Measurements from ENCODE around the gene ORAI1.
A peak's percentile ranks its signal among the peaks of the same experiment; 100 is the strongest.
"Not testable (repeated sequence)": the region's sequence is repeated elsewhere in the genome, so short reads cannot be mapped to it uniquely, and the experiment has no call there.

ORAI1 gene

DNA sequence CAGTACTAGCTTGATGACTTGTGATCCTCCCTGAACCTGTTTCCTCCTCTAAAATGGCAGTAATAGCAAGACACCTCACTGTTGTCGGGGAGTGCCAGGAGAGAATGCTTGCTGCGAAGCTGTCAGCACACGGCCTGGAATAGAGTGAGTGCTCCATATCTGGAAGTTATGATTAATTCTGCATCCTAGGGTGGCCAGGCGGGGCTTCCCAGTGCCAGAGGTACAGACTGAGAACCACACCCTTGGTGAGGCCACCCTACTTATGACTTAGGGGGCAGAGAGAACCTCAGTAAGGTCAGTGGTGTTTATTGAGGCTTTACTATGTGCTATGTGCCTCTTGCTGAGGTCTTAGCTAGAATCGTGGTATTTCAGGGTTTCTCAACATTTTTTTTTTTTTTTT lies 23.0 kb downstream of the ORAI1 start:
- no peak for DNase-seq (ENCODE audit: low read depth in 2 of 2)

DNA sequence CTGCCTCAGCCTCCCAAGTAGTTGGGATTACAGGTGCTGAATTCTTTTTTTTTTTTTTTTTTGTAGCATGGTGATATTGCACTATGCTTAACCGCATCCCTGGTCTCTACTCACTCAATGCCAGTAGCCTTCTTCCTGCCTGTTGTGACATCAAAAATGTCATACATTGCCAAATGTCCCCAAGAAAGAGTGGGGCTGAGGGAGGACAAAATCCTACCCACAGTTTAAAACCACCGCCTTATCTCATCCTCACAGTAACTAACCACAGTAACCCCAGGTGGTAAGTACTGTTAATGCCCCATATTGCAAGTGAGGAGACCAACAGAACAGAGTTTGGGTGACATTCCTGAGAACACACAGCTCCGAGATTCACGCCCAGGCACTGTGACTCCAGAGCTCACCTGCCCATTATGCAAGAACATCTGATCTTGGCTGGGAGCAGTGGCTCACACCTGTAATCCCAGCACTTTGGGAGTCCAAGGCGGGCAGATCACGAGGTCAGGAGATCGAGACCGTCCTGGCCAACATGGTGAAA lies 23.6 kb downstream of the ORAI1 start:
- no peak for DNase-seq (ENCODE audit: low read depth in 2 of 2)

DNA sequence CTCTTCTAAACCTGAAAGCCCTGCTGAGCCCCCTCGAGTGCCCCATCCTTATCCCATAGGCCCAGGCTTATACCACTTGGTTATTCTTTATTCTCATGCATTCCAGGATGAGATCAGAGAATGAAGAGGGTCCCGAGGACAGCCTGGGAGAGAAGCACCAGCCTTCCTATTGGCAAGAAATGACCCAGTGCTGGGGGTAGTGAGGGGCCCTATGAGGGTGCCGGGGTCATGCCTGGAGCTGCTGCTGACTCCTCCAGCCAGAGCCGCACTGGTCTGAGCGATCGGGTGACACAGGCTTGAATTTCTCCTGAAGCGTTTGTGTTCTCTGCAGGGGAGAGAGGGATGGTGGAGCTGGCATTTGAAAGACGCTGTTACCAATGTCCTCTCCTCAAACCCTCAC lies 25.0 kb downstream of the ORAI1 start:
- no peak for DNase-seq (ENCODE audit: low read depth in 2 of 2)

DNA sequence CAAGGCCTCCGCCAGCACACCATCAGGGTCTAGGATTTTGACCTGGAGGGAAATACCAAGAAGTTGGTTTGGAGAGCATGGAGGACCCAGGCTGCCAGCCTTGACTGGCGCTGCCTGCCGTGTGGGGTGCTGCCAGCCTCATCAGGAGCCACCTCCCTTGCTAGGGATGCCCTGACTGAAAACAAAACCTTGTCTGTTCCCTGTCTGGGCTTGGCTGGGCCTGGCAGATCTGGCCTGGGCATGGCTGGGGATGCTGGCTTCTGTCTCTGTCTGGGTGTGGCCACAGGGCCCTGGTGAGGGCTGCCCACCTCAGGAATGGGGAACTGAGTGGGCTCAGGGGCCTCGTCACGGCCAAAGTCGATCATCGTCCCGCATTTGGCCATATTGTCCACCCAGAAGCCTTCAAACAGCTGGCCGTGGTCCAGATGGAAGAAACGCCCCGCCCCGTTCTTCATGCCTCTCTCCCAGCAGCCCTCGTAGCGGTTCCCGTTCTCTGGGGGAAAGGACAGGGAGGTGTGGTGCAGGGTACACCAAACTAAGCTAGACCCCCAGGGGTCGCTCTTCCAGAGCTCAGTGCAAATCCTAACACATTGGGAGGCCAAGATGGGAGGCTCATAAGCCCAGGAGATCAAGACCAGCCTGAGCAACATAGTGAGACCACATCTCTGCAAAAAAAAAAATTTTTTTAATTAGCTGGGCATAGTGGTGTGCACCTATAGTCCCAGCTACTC lies 26.6 kb downstream of the ORAI1 start:
- no peak for DNase-seq (ENCODE audit: low read depth in 2 of 2)

DNA sequence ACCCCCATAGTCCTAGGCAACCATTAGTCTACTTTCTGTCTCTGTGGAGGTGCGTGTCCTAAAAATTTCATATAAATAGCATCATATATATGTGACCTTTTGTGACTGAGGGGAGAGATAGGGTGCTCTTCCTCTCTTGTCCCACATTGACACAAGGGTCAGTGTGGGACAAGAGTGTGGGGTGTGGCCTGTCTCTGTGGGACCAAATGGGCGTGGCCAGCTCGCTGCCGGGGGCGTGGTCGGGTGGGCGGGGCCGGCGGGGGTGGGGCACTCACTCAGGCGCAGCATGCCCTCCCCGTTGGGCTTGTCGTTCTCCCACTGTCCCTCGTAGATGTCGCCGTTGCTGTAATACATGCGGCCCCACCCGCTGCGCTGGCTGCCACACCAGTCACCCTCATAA lies 27.7 kb downstream of the ORAI1 start:
- no peak for DNase-seq (ENCODE audit: low read depth in 2 of 2)

DNA sequence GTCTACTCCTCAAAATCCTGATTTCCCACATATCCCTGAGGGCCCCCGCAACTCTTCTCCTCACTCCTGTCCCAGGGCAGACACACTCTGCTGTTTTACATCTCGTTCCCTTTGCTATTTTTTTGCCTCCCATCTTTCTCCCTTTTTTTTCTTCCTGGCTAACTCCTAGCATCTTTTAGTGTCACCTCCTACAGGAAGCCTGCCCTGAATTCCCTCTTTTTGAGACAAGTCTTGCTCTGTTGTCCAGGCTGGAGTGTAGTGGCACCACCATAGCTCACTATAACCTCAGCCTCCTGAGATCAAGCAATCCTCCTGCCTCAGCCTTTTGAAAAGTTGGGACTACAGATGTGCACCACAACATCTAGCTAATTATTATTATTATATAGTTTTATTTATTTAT lies 29.8 kb downstream of the ORAI1 start:
- no peak for DNase-seq (ENCODE audit: low read depth in 2 of 2)

DNA sequence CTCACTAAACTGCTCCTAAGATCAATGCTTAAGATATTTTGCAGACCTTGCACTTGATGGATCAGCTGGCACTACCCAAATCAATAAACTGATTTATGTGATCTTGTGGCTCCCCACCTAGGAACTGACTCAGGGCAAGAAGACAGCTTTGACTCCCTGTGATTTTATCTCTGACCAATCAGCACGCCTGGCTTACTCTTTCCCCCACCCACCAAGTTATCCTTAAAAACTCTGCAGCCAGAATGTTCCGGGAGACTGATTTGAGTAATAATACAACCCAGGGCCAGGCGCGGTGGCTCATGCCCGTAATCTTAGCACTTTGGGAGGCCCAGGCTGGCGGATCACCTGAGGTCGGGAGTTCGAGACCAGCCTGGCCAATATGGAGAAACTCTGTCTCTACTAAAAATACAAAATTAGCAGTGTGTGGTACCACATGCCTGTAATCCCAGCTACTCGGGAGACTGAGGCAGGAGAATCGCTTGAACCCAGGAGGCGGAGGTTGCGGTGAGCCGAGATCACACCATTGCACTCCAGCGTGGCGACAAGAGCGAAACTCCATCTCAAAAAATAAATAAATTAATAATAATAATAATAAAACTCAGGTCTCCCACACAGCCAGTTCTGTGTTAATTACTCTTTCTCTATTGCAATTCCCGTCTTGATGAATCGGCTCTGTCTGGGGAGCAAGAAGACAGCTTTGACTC lies 31.1 kb downstream of the ORAI1 start:
- no peak for DNase-seq (ENCODE audit: low read depth in 2 of 2)

DNA sequence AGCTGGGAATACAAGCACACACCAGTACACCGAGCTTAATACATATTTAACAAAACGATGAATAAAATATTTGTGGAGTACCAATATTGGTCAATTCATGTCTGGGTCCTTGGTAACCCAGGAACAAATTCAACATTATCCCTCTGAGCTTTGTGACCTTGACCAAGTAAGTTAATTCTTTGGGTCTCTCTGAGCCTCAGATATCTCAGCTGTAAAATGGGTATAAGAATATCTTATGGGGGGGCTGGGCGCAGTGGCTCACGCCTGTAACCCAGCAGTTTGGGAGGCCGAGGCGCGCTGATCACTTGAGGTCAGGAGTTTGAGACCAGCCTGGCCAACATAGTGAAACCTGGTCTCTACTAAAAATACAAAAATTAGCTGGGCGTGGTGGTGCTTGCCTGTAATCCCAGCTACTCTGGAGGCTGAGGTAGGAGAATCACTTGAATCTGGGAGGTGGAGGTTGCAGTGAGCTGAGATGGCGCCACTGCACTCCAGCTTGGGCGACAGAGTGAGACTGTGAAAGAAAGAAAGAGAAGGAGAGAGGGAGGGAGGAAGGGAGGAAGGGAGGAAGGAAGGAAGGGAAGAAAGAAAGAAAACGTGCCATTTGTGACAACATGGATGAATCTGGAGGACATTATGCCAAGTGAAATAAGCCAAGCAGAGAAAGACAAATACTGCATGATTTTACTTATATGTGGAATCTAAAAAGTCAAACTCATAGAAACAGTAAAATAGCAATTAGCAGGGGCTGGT lies 35.2 kb downstream of the ORAI1 start:
- DNase-seq (ENCODE audit: low read depth in 2 of 2): not testable (repeated sequence)

DNA sequence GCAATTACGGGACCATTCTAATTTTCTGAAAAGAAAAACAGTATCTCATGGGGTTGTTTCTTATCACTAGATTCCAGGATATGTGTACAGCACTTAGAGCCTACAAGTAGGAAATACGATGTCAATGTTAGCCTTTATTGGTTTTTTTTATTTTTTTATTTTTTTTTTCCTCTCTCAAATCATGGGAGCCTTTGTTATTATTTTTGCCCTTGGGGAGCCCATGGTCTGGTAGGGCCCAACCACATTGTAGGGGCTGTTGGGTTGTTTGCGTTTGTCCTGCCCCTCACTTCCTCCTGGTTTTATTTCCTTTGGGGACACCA lies 37.2 kb downstream of the ORAI1 start:
- no peak for DNase-seq (ENCODE audit: low read depth in 2 of 2)

DNA sequence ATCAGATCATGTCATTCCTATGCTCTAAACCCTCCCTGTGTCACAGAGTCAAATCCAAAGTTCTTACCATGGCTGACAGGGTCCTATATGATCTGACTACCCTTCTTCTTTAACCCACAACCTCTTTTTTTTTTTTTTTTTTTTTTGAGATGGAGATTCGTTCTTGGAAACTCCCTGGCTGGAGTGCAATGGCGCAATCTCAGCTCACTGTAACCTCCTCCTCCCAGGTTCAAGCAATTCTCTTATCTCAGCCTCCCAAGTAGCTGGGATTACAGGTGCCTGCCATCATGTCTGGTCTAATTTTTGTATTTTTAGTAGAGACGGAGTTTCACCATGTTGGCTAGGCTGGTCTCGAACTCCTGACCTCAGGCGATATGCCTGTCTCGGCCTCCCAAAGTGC lies 40.5 kb downstream of the ORAI1 start:
- DNase-seq (ENCODE audit: low read depth in 2 of 2): not testable (repeated sequence)

DNA sequence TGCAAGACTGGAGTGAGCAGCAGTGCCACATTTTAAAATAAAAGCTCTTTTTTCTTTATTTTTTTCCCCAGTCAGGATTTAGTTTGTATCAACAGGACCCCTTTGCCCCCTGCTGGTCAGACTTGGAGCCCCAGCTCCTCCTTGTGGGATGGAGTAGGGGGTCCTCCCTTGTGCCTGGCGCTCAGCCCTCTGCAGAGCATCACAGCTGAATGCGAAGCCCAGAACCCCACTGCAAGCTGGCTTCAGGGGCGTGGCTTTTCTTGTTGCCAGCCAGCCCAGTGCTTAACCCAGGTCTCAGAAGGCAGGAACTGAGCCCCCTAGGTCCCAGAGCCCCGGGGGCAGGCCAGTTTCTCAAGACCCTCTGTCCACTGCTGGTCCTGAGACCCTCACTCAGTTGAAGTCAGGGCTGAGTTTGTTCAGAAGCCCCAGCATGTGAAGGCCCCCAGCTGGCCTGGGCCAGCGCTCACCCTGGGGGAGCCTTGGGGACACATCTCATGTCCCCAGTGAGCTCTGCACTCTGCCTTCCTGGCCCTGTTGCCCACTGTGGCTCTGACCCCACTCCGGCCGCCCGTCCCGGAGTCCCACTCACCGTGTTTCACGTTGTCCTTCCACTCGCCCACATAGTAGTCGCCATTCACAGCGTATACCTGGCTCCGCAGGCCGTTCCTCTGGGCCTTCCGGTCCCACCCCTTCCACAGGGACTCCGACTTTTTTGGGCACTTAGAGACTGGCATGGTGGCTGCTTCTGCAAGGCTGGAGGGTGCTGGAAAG lies 42.6 kb downstream of the ORAI1 start:
- peak; percentile 32 to 47 for DNase-seq (ENCODE audit: low read depth in 2 of 2)

DNA sequence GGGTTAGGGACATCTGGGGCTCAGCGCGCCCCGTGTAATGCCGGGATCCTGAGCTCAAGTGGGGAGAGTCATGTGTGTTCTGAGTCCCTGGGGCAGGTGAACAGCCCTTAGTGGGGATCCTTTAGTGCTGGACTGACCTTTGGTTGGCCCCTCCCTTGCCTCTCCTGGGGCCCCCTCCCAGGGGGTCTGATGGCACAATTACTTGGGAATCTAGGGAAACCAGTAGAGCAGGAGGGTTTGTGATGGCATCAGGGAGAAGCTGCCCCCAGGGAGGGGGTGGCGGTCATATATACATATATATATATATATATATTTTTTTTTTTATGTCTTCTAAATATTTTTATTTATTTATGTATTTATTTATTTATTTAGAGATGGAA lies 43.2 kb downstream of the ORAI1 start, which contains the start of gene MORN3:
MORN3 (minus strand) TSS at position 134 of the 380 bp plus-strand sequence. CDS start 171 bp downstream, outside the sequence.
- DNase-seq (ENCODE audit: low read depth in 2 of 2): no peak

DNA sequence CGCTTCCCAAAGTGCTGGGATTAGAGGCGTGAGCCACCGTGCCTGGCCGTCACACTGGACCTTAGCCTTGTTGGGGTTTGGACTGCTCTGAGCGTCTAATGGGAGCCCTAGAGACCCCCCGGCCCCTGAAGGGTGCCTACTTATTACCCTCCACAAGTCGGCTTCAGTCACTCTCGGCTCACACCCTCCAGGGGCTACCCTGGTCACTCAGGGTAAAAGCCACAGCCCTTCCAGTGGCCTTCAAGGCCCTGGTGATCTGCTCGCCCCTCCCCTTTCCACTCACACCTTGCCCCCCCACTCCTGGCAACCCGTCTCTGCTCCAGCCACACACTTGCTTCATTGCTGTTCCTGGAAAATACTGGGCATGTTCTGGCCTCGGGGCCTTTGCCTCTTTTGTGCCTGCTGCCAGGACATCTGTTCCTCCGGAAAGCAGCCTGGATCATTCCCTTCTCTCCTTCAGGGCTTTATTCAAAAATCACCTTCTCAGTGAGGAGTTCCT lies 46.7 kb downstream of the ORAI1 start:
- no peak for DNase-seq (ENCODE audit: low read depth in 2 of 2)

DNA sequence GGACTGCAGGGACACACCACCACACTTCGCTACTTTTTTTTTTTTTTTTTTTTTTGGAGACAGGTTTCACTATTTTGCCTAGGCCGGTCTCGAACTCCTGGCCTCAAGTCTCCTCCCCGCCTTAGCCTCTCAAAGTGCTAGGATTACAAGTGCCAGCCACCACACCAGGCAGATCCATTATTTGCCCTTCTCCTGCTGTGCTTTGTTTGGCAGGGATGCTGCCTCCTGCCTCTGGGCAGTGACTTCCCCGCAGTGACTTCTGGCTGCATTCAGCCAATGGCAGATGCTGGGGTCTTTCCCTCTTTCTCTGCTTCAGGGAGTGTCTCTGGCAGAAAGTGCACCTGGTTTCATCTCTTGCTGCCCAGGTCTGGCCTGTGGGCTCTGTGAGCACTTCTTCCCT lies 49.9 kb downstream of the ORAI1 start:
- DNase-seq (ENCODE audit: low read depth in 2 of 2): no peak

DNA sequence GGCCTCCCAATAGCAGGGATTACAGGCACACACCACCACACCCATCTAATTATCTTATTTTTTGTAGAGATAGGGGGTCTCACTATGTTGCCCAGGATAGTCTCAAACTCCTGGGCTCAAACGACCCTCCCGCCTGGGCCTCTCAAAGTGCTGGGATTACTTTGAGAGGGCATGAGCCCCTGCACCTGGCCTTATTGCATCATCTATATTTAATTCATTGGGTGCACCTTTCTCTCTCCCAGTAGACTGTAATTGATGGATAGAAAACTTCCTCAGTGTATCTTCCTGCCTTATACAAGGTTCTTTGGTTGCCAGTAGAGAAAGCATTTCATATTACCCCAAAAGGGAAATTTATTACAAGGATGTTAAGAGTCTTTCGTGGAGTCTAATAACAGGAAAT lies 52.0 kb downstream of the ORAI1 start:
- no peak for DNase-seq (ENCODE audit: low read depth in 2 of 2)

DNA sequence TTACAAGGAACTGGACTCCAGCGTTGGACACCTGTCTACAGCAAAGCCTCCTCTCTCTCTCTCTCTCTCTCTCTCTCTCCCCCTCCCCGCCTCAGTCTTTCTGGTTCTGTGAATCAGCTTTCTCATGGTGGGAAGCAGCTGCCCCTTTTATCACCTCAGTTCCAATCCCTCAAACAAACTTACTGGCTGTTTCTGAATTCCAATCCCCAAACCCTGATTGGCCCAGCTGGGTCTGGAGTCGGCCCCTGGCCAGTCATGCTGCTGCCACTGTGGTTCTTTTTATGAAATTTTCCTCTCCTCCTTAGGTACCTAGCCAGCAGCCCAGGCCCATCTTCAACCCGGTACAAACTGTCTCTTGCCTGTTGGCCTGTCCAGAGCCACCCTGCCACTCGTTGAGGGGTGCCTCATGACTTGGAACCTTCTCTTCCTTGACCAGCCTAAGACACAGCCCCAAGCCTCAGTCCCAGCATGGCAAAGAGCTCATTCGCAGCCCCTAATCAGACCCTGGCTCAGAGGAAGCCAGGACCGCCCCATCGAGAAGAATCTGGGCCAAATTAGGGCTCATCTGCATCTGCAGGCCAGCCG lies 52.5 kb downstream of the ORAI1 start:
- no peak for DNase-seq (ENCODE audit: low read depth in 2 of 2)

DNA sequence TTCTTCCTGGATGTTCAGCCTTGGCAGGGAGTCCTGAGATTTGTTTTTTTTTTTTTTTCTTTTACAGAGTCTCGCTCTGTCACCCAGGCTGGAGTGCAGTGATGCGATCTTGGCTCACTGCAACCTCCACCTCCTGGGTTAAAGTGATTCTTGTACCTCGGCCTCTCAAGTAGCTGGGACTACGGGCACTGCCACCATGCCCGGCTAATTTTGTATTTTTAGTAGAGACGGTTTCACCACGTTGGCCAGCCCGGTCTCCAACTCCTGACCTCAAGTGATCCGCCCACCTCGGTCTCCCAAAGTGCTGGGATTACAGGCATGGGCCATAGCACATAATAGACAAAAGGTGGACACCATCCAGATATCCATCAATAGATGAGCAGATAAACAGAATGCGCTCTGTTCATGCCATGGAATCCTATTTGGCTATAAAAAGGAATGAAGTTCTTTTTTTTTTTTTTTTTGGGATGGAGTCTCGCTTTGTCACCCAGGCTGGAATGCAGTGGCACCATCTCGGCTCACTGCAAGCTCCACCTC lies 53.4 kb downstream of the ORAI1 start:
- DNase-seq (ENCODE audit: low read depth in 2 of 2): not testable (repeated sequence)

DNA sequence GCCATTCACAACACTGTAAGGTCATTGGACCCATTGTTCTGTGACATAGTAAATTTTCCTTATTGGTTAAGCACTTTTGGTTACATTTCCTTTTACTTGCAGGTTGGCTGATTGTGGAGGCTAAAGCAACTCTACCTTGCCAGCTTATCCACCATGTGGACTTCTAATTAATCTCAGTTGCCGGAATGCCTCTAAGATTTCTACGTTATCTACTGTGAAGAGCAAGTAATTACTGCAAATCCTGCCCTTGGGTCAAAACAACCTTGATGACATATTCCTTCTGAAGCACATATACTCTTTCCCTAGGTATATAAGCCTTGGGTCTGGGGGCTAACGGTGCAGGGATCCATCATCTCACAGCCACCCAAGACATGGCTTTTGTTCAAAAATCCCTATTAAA lies 62.6 kb downstream of the ORAI1 start:
- no peak for DNase-seq (ENCODE audit: low read depth in 2 of 2)

DNA sequence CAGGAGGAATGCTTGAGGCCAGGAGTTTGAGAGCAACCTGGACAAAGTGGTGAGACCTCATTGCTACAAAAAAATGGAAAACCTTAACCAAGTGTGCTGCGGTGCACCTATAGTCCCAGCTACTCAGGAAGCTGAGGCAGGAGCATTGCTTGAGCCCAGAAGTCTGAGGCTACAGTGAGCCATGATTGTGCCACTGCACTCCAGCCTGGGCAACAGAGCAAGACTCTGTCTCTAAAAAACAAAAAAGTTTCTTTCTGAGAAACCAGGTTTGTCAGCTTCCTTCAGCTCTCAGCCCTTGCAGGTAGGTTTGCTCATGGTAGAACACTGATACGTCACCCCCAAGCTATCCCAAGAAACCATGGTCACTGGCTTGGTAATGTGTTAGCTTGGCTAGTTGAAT lies 63.1 kb downstream of the ORAI1 start:
- DNase-seq (ENCODE audit: low read depth in 2 of 2): no peak

All from activated CD4-positive, alpha-beta T cell treated with anti-CD3 and anti-CD28 coated beads for 24 hours (primary cell).